H1 (cell line): ENCODE measurements around the gene GRID1. TPM values are rescaled to one million over a fixed set of nuclear protein-coding genes. Genes with fewer than 3 reads are reported as not detected.

Experiments
- CTCF ChIA-PET: fragments of 300-600 bp; sonication (Branson Sonifier 250); formaldehyde crosslinking; loops from one replicate; lab custom pipeline; 2021; ENCODE audit not compliant: partially characterized antibody; lab: Charles Lee
- POLR2A ChIA-PET: fragments of 300-600 bp; sonication (Branson Sonifier 250); formaldehyde crosslinking; loops from one replicate; lab custom pipeline; 2021; ENCODE audit warnings: inconsistent platforms; ENCODE audit not compliant: partially characterized antibody; lab: Charles Lee
- DNase-seq, 2 experiments: peaks; one replicate each; pipeline versions ENCODE4 v3.0.0 to v3.0.0-alpha.2; 2010 to 2022; ENCODE audit warnings: low spot score in 2 of 2, low read depth in 1 of 2, mixed read lengths in 1 of 2
- FAIRE-seq: peaks from 2 replicates; lab custom pipeline; 2011; peaks lifted over from hg19 to GRCh38; lab: Jason Lieb, UNC
- H2AFZ ChIP-seq: 2 replicates; pipeline ENCODE4 v1.8.1; 2012; ENCODE audit warnings: low read length, inconsistent platforms
- H2AK5ac ChIP-seq: 2 replicates; pipeline ENCODE4 v1.6.1; 2013; ENCODE audit warnings: low read depth, low read length
- H2BK120ac ChIP-seq: replicated peaks from 2 replicates; pipeline ENCODE3; 2013; ENCODE audit warnings: low read depth, low read length, inconsistent platforms
- H2BK12ac ChIP-seq: 2 replicates; pipeline ENCODE4 v1.6.1; 2013; ENCODE audit warnings: low read depth, low read length
- H2BK15ac ChIP-seq: 2 replicates; pipeline ENCODE4 v1.6.1; 2013; ENCODE audit warnings: low read length
- H2BK20ac ChIP-seq: 2 replicates; pipeline ENCODE4 v1.6.1; 2013; ENCODE audit warnings: low read length
- H2BK5ac ChIP-seq: 2 replicates; pipeline ENCODE4 v1.6.1; 2013; ENCODE audit warnings: low read depth, low read length
- H3K14ac ChIP-seq: 2 replicates; pipeline ENCODE4 v1.6.1; 2013; ENCODE audit warnings: inconsistent platforms; ENCODE audit not compliant: insufficient read length
- H3K18ac ChIP-seq: 2 replicates; pipeline ENCODE4 v1.6.1; 2013; ENCODE audit warnings: low read length; ENCODE audit errors: extremely low read depth
- H3K23ac ChIP-seq: 2 replicates; pipeline ENCODE4 v1.6.1; 2013; ENCODE audit warnings: inconsistent platforms; ENCODE audit not compliant: insufficient read length
- H3K23me2 ChIP-seq: 2 replicates; pipeline ENCODE4 v1.6.1; 2013; ENCODE audit warnings: low read depth, low read length
- H3K27ac ChIP-seq: 2 replicates; pipeline ENCODE4 v1.6.1; 2011; ENCODE audit warnings: low read depth, low read length, inconsistent platforms
- H3K27me3 ChIP-seq, 4 experiments: replicated peaks in 1 of 4; 1 replicate in 1 of 4; 2 replicates in 3 of 4; pipeline versions ENCODE4 v1.6.1 to v1.8.1; 2011 to 2013; ENCODE audit warnings: low read length in 3 of 4, mild to moderate bottlenecking in 3 of 4, inconsistent platforms in 2 of 4, mixed read lengths in 2 of 4, moderate library complexity in 1 of 4; ENCODE audit not compliant: control insufficient read depth in 3 of 4, insufficient read depth in 3 of 4; ENCODE audit errors: extremely low read depth in 1 of 4
- H3K36me3 ChIP-seq, 4 experiments: 2 replicates each; pipeline versions ENCODE4 v1.6.1 to v1.8.1; 2011 to 2013; ENCODE audit warnings: mild to moderate bottlenecking in 4 of 4, low read length in 3 of 4, moderate library complexity in 2 of 4, control low read depth in 1 of 4, inconsistent platforms in 1 of 4; ENCODE audit not compliant: insufficient read depth in 4 of 4, control insufficient read depth in 2 of 4
- H3K4ac ChIP-seq: replicated peaks from 2 replicates; pipeline ENCODE3; 2013; ENCODE audit warnings: low read length, low read depth, mixed read lengths, inconsistent platforms; ENCODE audit not compliant: insufficient read length
- H3K4me1 ChIP-seq, 4 experiments: replicated peaks in 1 of 4; 1 replicate in 1 of 4; 2 replicates in 3 of 4; pipeline versions ENCODE4 v1.6.1 to v1.8.1; 2011 to 2013; ENCODE audit warnings: low read length in 3 of 4, inconsistent platforms in 2 of 4, mixed read lengths in 1 of 4; ENCODE audit not compliant: insufficient read depth in 4 of 4, control insufficient read depth in 3 of 4
- H3K4me2 ChIP-seq, 2 experiments: 2 replicates each; pipeline versions ENCODE4 v1.6.1 to v1.8.1; 2011 to 2013; ENCODE audit warnings: low read depth in 2 of 2, low read length in 2 of 2, control low read depth in 1 of 2, inconsistent platforms in 1 of 2, mild to moderate bottlenecking in 1 of 2; ENCODE audit not compliant: insufficient read depth in 1 of 2
- H3K4me3 ChIP-seq, 4 experiments: fragments of 200-600, 300-600 bp in 1 of 4; sonication (generic), shearing (Covaris generic), sonication (Bioruptor Twin) in 1 of 4; 2 replicates each; pipeline versions ENCODE4 v1.5.1 to v1.8.1; 2011 to 2016; ENCODE audit warnings: low read length in 4 of 4, low read depth in 3 of 4, control low read depth in 2 of 4, inconsistent platforms in 2 of 4, mild to moderate bottlenecking in 2 of 4, mixed read lengths in 1 of 4, moderate library complexity in 1 of 4; ENCODE audit not compliant: insufficient read depth in 2 of 4; ENCODE audit errors: extremely low read depth in 1 of 4
- H3K56ac ChIP-seq: replicated peaks from 2 replicates; pipeline ENCODE3; 2013; ENCODE audit warnings: low read depth, mild to moderate bottlenecking, mixed read lengths, low read length, inconsistent platforms; ENCODE audit not compliant: insufficient read length
- H3K79me1 ChIP-seq: 2 replicates; pipeline ENCODE4 v1.6.1; 2013; ENCODE audit warnings: low read depth, low read length, control low read depth
- H3K79me2 ChIP-seq, 2 experiments: 2 replicates each; pipeline versions ENCODE4 v1.6.1 to v1.8.1; 2012 to 2013; ENCODE audit warnings: low read length in 2 of 2, mild to moderate bottlenecking in 2 of 2, inconsistent platforms in 1 of 2; ENCODE audit not compliant: insufficient read depth in 2 of 2, control insufficient read depth in 1 of 2
- H3K9ac ChIP-seq, 4 experiments: replicated peaks in 1 of 4; 1 replicate in 1 of 4; 2 replicates in 3 of 4; pipeline versions ENCODE4 v1.6.1 to v1.8.1; 2011 to 2013; ENCODE audit warnings: low read depth in 3 of 4, low read length in 3 of 4, control low read depth in 2 of 4, mild to moderate bottlenecking in 2 of 4, moderate library complexity in 2 of 4, inconsistent platforms in 1 of 4; ENCODE audit errors: extremely low read depth in 1 of 4
- H3K9me3 ChIP-seq, 2 experiments: 2 replicates each; pipeline versions ENCODE4 v1.6.1 to v1.8.1; 2012 to 2013; ENCODE audit warnings: mild to moderate bottlenecking in 2 of 2, moderate library complexity in 2 of 2, control low read depth in 1 of 2, inconsistent platforms in 1 of 2, low read depth in 1 of 2, low read length in 1 of 2, mixed read lengths in 1 of 2; ENCODE audit not compliant: insufficient read depth in 2 of 2
- H4K20me1 ChIP-seq, 2 experiments: replicated peaks in 1 of 2; 2 replicates each; pipeline versions ENCODE3 to v1.8.1; 2011 to 2013; ENCODE audit warnings: inconsistent platforms in 2 of 2, low read length in 2 of 2, mild to moderate bottlenecking in 1 of 2; ENCODE audit not compliant: insufficient read depth in 2 of 2, control insufficient read depth in 1 of 2
- H4K5ac ChIP-seq: 2 replicates; pipeline ENCODE4 v1.6.1; 2013; ENCODE audit warnings: low read length, low read depth, mixed read lengths, inconsistent platforms; ENCODE audit not compliant: insufficient read length
- H4K8ac ChIP-seq: 2 replicates; pipeline ENCODE4 v1.8.0; 2013; ENCODE audit warnings: mild to moderate bottlenecking, moderate library complexity, low read length, inconsistent platforms; ENCODE audit not compliant: insufficient read depth; ENCODE audit errors: extremely low read depth
- H4K91ac ChIP-seq: replicated peaks from 2 replicates; pipeline ENCODE3; 2013; ENCODE audit warnings: low read length, mixed read lengths, inconsistent platforms; ENCODE audit not compliant: insufficient read length
- BCL11A ChIP-seq, 2 experiments: IDR thresholded peaks; one replicate each; pipeline ENCODE4 v1.6.1; 2011; ENCODE audit warnings: low read depth in 2 of 2, low read length in 2 of 2, mild to moderate bottlenecking in 2 of 2
- CREB1 ChIP-seq: IDR thresholded peaks from 2 replicates; pipeline ENCODE4 v1.6.1; 2012; ENCODE audit warnings: inconsistent platforms
- CTBP2 ChIP-seq: IDR thresholded peaks from 2 replicates; pipeline ENCODE4 v1.7.0; 2011; ENCODE audit warnings: borderline replicate concordance, mild to moderate bottlenecking, moderate library complexity, mixed read lengths, low read length; ENCODE audit not compliant: insufficient read depth, insufficient read length
- EZH2 ChIP-seq: fragments of 200-600 bp; sonication (generic); IDR thresholded peaks from 2 replicates; pipeline ENCODE4 v1.7.1; 2012; ENCODE audit warnings: low read depth, mild to moderate bottlenecking, moderate library complexity, low read length, inconsistent platforms; ENCODE audit not compliant: severe bottlenecking
- GTF2F1 ChIP-seq: IDR thresholded peaks from 2 replicates; pipeline ENCODE4 v1.6.1; 2012; ENCODE audit warnings: low read depth, low read length, improper control_type of control experiment, borderline replicate concordance
- MAFK ChIP-seq: IDR thresholded peaks from 2 replicates; pipeline ENCODE4 v1.6.1; 2012; ENCODE audit warnings: low read depth, mild to moderate bottlenecking, improper control_type of control experiment, low read length
- TBP ChIP-seq: IDR thresholded peaks from 2 replicates; pipeline ENCODE4 v1.6.1; 2011; ENCODE audit warnings: low read depth, low read length, improper control_type of control experiment
- WGBS, 2 experiments: shearing (Covaris generic) in 1 of 2; methylation state at CpG; one replicate each; pipeline versions ENCODE4 v1.1.6 to v1.1.7; 2013 to 2015; ENCODE audit warnings: low lambda C conversion rate in 2 of 2, mixed read lengths in 2 of 2, inconsistent platforms in 1 of 2, low coverage in 1 of 2, missing lambda C conversion rate in 1 of 2; ENCODE audit not compliant: insufficient replicate concordance in 2 of 2, insufficient coverage in 1 of 2, insufficient read length in 1 of 2; ENCODE audit errors: extremely low coverage in 1 of 2, missing lambda C conversion rate in 1 of 2; 5-methylcytosine and 5-hydroxymethylcytosine counted together
- polyA plus RNA-seq, 7 experiments: library from polyadenylated mRNA; depleted of rRNA in 3 of 7; stranded (reverse) in 5 of 7; unstranded in 2 of 7; fragments of >200 nt in 5 of 7; fragments of 200-250 nt in 2 of 7; gene quantifications; 1 replicate in 5 of 7; 2 replicates in 1 of 7; 4 replicates in 1 of 7; pipeline versions ENCODE4 v1.2.1 to v1.2.3, GENCODE V29; 2011 to 2013; ENCODE audit warnings: missing spikeins in 2 of 7, mixed read lengths in 2 of 7
- total RNA-seq: library from RNA; stranded (reverse); fragmentation: NEBNext Ultra II Directional; extraction: Animal tissue kit (Norgen Biotek cat#: 25700); gene quantifications from 2 replicates; pipeline ENCODE4 v1.2.1, GENCODE V29; 2021
- TF ChIP-seq, protein P1 (sequence below): IDR thresholded peaks from 2 replicates; pipeline ENCODE4 v1.6.1; 2012; ENCODE audit warnings: inconsistent platforms

Gene GRID1
- total and polyA plus RNA-seq, 2 of the 8 experiments (the other 6 are each of a cell fraction or from before 2014, with no cell fraction given), result 0.22 to 0.30 TPM

DNA sequence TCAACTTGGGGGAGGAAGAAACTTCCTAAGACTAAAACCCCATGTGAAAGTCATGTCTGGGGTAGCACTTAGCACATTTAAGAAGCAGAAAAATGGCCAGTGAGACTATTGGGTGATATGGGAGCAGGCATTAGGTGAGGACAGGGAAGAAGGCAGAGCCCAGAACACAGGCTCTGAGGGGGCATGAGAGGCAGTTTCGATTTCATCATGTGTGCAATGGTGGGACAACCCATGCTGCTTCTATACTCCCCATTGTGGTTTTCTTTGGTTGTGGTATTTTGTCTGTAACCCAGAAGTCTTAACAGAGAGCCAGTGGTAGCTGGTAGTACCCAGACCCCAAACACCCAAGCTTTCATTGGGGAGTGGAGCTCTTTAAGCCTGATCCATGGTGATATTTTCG is 752.0 kb downstream of the GRID1 start:
- DNase-seq, result no peak
- WGBS, 2 experiments, result 92% methylated on average over 2 of the region's 2 CpGs; no CpG with 5 or more reads in 1 of the 2 experiments
- no peak overlapping the region for H2BK20ac ChIP-seq
- no peak overlapping the region for H3K9ac ChIP-seq
- H3K79me2 ChIP-seq, result no peaks in the 10 kb centered on the region
- no peaks in the 10 kb centered on the region for H3K9me3 ChIP-seq
- H4K20me1 ChIP-seq, result no peaks in the 10 kb centered on the region
- H3K23me2 ChIP-seq, result no peaks in the 10 kb centered on the region
- no peak overlapping the region for H3K4me3 ChIP-seq
- H4K91ac ChIP-seq, result no peak overlapping the region
- no peak overlapping the region for H2BK12ac ChIP-seq
- no peak overlapping the region for H3K4ac ChIP-seq
- no peak overlapping the region for H2BK5ac ChIP-seq
- no peak overlapping the region for H3K18ac ChIP-seq
- no peak overlapping the region for H3K4me2 ChIP-seq
- H4K8ac ChIP-seq, result no peak overlapping the region
- no peaks in the 10 kb centered on the region for H3K4me1 ChIP-seq
- H2AK5ac ChIP-seq, result no peak overlapping the region
- H2AFZ ChIP-seq, result no peak overlapping the region
- H3K23ac ChIP-seq, result no peak overlapping the region
- H3K27ac ChIP-seq, result no peak overlapping the region
- FAIRE-seq, result no peak
- no peaks in the 10 kb centered on the region for H3K79me1 ChIP-seq
- ChIA-PET CTCF (interaction anchor here (0.9 to 3.2 kb wide), 9 partner anchors 9 to 242 kb away, joined by 3 to 19 read pairs (median 4); no protein-coding TSS in a partner anchor), POLR2A (no interaction called here)
- H3K14ac ChIP-seq, result no peak overlapping the region
- no peak overlapping the region for H2BK120ac ChIP-seq
- no peak for TF ChIP-seq MAFK
- TF ChIP-seq CREB1, result no peak
- TF ChIP-seq TBP, result no peak
- no peak for TF ChIP-seq EZH2
- TF ChIP-seq BCL11A (IDR thresholded peaks at IDR 0.05; ENCODE audit: low read depth in 2 of 2, low read length in 2 of 2), result no peak
- TF ChIP-seq GTF2F1, result no peak
- TF ChIP-seq, protein P1, sequence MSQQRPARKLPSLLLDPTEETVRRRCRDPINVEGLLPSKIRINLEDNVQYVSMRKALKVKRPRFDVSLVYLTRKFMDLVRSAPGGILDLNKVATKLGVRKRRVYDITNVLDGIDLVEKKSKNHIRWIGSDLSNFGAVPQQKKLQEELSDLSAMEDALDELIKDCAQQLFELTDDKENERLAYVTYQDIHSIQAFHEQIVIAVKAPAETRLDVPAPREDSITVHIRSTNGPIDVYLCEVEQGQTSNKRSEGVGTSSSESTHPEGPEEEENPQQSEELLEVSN, result no peak
- no peak for TF ChIP-seq CTBP2
- TF ChIP-seq, all 59 proteins: peak for 0
- Histone ChIP-seq H3K27me3 (no peaks in the 10 kb centered on the region), H3K36me3 (no peaks in the 10 kb centered on the region), H3K56ac (no peak overlapping the region), H2BK15ac (no peak overlapping the region), H4K5ac (no peak overlapping the region)
